Activated CD4-positive, alpha-beta T cell treated with anti-CD3 and anti-CD28 coated beads for 4 hours (primary cell): ENCODE measurements around the gene LAMA5.

ENCODE experiments used
- DNase-seq, 2 donors: peaks; one replicate each; pipeline ENCODE4 v3.0.0-alpha.2; 2020

The LAMA5 gene

GRCh38 chr20:62367136-62367632 lies at the start of gene LAMA5:
Gene LAMA5 (minus strand): TSS chr20:62367312. CDS start chr20:62367245, 67 bp downstream.
- DNase-seq = no peak

GRCh38 chr20:62415354-62416111 lies 48.4 kb upstream of the LAMA5 start:
- DNase-seq = no peak

- no peak for DNase-seq
Measured at GRCh38 chr20:62413896-62414481, 46.9 kb upstream of the LAMA5 start.

- no peak for DNase-seq
Measured at GRCh38 chr20:62413025-62413570, 46.0 kb upstream of the LAMA5 start.

GRCh38 chr20:62412194-62413024 lies 45.3 kb upstream of the LAMA5 start:
- no peak for DNase-seq

- no peak for DNase-seq
Measured at GRCh38 chr20:62411479-62412193, 44.5 kb upstream of the LAMA5 start.

GRCh38 chr20:62410746-62411478 lies 43.8 kb upstream of the LAMA5 start:
- DNase-seq = no peak

GRCh38 chr20:62409931-62410745 lies 43.0 kb upstream of the LAMA5 start:
- peak; percentile 26 for DNase-seq

- no peak for DNase-seq
Measured at GRCh38 chr20:62409086-62409853, 42.2 kb upstream of the LAMA5 start.

- DNase-seq = no peak
Measured at GRCh38 chr20:62408640-62409039, 41.5 kb upstream of the LAMA5 start.

- no peak for DNase-seq
Measured at GRCh38 chr20:62408055-62408454, 40.9 kb upstream of the LAMA5 start.

GRCh38 chr20:62407221-62407992 lies 40.3 kb upstream of the LAMA5 start, which contains the start of gene CABLES2:
Gene CABLES2 (minus strand): TSS chr20:62407285. CDS start chr20:62407276, 9 bp downstream.
- peak; percentile 85 to 88 for DNase-seq

- no peak for DNase-seq
Measured at GRCh38 chr20:62406635-62407176, 39.6 kb upstream of the LAMA5 start.

- DNase-seq = no peak
Measured at GRCh38 chr20:62405981-62406513, 38.9 kb upstream of the LAMA5 start.

- DNase-seq = no peak
Measured at GRCh38 chr20:62405108-62405980, 38.2 kb upstream of the LAMA5 start.

GRCh38 chr20:62404761-62405107 lies 37.6 kb upstream of the LAMA5 start:
- DNase-seq = no peak

GRCh38 chr20:62404112-62404665 lies 37.1 kb upstream of the LAMA5 start:
- no peak for DNase-seq
